ENCODE results near the gene PTPRJ.

GRCh38 chr11:48088682-48089050, 108.3 kb downstream of the PTPRJ start:
- no peak for TF ChIP-seq CTCF (IDR thresholded peaks at IDR 0.05; ENCODE audit: low read depth, low read length, missing input control)
- TF ChIP-seq MAX (IDR thresholded peaks at IDR 0.05), result no peak
- TF ChIP-seq GABPA (IDR thresholded peaks at IDR 0.05 in 1 of 2, conservative IDR thresholded peaks at IDR 0.05 in 1 of 2), result no peak
- TF ChIP-seq JUND (IDR thresholded peaks at IDR 0.05), result no peak
- TF ChIP-seq NR2F2 (IDR thresholded peaks at IDR 0.05), result no peak
- TF ChIP-seq REST (IDR thresholded peaks at IDR 0.05), result no peak
- TF ChIP-seq RAD21 (IDR thresholded peaks at IDR 0.05), result no peak
- TF ChIP-seq TAF1 (conservative IDR thresholded peaks at IDR 0.05), result no peak
- no peak for TF ChIP-seq FOXA1 (IDR thresholded peaks at IDR 0.05)
- no peak for TF ChIP-seq EGR1 (IDR thresholded peaks at IDR 0.05; ENCODE audit: low read depth in 2 of 2)
- no peak for TF ChIP-seq YY1 (IDR thresholded peaks at IDR 0.05)
- no peak for TF ChIP-seq FOXA2 (IDR thresholded peaks at IDR 0.05)
- TF ChIP-seq SP1 (IDR thresholded peaks at IDR 0.05), result no peak
- no peak for TF ChIP-seq RXRA (IDR thresholded peaks at IDR 0.05)

All from liver (tissue), 3 donors.